Raji (cell line): Measurements from ENCODE around the gene TTC7B.

ENCODE experiments used
- POLR2A ChIP-seq: IDR thresholded peaks from 2 replicates; pipeline ENCODE4 v1.6.1; 2011; ENCODE audit warnings: low read depth, low read length, control low read depth; ENCODE audit not compliant: insufficient read depth

The TTC7B gene

DNA sequence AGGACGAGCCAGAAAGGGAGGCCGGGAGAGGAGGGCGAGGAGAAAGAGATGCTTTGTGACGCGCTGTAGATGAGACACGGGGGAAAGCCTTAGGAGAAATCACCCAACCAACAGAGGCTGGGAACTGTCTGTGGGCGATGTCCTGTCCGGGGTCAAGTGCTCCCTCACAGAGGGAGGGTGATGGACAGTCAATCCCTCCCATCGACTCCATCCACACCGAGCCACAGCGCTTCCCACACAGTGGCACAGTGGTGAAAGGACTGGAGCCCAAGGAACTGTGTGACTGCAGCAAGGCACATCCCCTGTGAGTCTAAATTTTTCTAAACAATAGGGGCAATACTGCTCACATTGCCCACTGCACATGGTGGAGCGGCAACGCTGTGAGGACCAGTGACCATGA is 89.1 kb downstream of the TTC7B start:
- no peak for TF ChIP-seq POLR2A

DNA sequence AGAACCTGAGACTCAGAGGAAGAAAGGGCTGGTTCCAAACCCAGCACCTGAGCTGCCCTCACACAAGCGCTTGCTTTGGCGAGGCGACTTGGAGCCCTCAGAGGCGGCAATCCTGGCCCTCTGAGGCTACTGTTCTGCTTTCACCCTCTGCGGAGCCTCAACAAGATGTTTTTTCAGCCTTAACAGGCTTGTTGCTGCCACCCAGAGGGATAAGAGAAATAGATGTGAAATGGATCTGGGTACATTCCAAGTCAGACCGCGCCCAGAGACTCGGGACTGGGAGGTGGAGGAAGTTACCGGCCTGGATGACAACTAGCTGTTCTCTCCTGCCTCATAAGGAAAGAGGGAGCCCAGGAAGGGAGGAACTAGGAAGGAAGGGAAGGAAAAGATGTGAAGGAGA is 89.6 kb downstream of the TTC7B start:
- TF ChIP-seq POLR2A: no peak

DNA sequence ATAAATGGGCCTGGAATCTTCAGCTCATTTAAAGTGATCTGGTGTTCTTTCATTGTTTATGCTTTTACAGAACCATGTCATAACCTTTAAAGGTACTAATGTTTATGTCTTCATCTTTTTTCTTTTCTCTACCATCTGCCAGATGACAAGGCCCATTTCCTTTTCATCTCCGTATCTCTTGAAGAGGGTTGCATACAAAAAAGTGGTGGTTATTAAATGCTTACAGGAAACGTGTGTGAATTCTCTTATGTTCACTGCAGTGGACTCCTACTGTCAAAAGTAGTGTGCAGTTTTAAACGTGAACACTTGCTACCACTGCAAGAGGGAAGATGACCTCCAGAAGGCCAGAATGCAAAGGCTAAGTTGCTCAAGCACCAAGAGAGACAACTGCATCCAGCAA is 91.4 kb downstream of the TTC7B start:
- no peak for TF ChIP-seq POLR2A

DNA sequence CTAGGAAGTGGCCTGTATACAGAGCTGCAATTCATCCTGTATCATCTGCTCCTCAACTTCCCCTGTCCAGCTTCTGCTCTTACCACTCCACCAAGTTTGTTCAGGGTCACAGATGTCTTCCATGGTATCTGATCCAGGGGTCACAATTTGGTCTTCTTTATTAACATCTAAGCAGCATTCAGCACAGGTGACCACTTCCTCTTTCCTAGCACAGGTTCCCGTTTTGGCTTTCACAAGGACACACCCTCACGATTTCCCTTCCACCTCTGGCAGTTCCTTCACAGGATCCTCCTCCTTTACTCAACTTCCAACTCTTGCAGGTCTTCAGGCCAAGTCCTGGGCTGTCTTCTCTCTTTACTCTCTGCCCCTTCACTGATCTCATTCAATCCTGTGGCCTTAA is 93.6 kb downstream of the TTC7B start:
- no peak for TF ChIP-seq POLR2A

- TF ChIP-seq POLR2A: no peak
Measured at GRCh38 chr14:90721619-90722305, 94.5 kb downstream of the TTC7B start.

DNA sequence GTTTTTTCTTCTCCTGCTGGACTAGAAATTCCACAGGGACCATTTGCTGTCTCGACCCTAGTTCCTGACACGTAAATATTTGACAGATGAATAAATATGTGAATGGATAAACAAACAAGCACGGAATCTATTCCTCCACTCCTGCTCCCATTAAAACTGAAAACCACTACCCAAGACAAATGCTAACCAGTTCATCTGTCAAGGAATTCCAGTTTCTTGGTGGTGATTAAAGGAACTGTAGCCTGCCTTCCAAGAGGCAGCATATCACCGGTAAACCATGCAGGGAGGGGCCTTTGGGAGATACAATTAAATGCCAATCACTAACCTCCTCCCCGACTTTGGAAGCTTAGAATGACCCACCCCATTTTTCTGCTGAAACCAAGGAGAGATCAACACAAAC is 95.4 kb downstream of the TTC7B start:
- TF ChIP-seq POLR2A: no peak

GRCh38 chr14:90720336-90720735 is 95.9 kb downstream of the TTC7B start:
- no peak for TF ChIP-seq POLR2A

DNA sequence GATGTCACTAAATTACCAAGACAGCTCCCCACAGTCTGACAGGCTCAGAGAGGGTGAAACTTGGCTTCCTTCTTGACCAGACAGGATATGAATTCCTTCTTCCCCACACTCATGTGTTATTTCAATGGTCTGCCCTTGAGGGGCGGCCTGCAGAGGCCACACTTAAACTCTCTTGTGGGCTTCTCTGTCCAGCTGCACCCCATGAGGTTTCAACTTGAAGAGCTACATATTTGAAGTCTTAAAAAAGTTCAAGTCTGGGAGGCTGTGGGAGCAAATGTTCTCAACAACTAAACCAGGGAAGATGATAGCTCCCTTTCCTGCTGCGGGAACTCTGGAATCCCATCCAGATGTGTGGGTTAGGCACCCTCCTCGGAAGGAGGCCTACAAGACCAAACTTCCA is 98.3 kb downstream of the TTC7B start:
- TF ChIP-seq POLR2A: no peak

GRCh38 chr14:90715993-90716392 is 100.2 kb downstream of the TTC7B start:
- no peak for TF ChIP-seq POLR2A

GRCh38 chr14:90715495-90715894 is 100.7 kb downstream of the TTC7B start:
- TF ChIP-seq POLR2A: no peak

DNA sequence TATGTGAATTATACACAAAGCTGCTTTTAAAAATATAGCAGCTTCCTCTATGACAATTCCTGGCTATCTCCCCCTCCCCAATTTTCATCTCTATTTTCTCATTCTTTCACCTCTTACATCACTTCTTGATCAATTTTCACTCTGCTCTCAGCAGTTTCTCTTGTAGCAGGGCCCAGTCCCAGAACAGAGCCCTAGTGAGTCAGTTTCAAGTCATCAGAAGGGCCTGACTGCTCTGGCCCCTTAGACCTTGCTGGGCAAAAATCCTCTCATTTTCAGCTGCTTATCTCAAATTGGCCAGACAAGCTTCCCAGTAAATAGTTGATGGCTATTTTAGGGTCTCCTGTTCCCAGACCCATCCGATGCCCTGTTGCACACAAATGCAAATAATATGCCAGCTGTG is 101.4 kb downstream of the TTC7B start:
- TF ChIP-seq POLR2A: no peak

DNA sequence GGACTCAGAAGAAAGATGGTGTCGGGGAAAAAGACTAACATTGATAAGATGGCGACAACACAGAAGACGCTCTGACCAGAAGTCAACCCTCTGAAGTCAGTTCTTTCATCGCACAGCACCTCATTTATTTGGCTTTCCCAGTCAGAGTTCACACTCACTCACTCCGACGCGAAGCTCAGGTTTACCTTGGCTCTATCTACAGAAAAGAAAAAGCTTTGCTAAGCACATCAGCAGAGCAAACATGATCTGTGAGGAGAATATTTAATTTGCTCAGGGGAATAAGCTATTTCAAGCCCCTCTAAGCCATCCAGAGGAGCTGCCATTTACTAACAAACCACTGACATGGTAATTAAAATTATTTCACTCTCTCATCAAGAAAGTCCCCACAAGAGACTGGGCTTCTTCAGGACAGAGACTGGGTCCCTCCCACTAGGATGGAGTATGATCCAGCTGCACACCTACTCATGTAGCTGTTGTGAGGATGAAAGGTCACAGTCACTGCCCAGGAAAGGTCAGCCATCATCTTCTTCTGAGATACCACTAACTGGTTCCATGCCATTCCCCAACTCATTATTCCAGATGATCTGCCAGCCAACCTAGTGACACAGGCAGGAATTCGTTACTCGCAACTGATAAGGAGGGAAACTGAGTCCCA is 111.4 kb downstream of the TTC7B start:
- no peak for TF ChIP-seq POLR2A

DNA sequence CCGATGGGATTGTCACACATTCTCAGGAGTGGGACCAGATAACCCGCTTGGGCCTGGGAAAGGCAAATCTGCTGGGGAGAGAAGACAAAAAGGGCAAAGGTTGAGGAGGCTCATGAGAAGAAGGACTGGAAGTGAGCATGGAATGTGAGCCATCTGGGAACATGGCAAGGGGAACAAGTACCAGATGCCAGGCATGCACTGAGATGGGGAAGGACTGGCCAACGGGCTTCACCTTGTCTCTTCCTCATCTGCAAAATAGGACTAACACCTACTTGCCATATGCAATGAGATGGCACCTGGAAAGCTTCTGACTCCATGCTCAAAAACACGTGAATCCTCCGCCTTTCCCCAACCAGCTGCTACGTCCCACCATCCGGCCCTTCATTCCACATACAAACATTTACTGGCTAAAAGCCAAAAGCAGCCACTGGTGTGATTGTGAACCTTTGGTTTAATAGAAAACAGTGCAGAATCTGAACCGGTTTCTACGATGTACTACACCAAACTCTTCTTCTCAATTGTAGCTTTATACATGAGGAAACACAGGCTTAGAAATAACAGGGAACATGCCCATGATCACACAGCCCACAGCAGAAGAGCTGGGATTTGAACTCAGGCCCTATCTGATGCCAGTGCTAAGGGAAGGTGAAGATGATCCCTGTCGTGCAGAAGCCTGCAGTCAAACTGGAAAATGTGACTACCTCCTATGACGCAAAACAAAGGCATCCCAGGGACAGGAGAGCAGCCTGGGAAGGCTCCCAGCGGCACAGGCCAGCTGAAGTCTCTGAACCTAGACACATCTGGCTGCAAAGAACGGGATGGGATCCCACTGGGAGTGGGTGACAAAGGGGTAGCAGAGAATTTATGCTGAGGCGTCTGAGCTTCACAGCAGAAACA is 112.1 kb downstream of the TTC7B start:
- no peak for TF ChIP-seq POLR2A

GRCh38 chr14:90700933-90701776 is 115.1 kb downstream of the TTC7B start:
- TF ChIP-seq POLR2A: no peak

GRCh38 chr14:90699016-90699415 is 117.2 kb downstream of the TTC7B start:
- no peak for TF ChIP-seq POLR2A
